Uterus (tissue), 4 donors: ENCODE data around the gene IGFBP1. TPM values are rescaled to one million over a fixed set of nuclear protein-coding genes. Genes with fewer than 3 reads are reported as not detected.
A peak's percentile ranks its signal among the peaks of the same experiment; 100 is the strongest.

ENCODE experiments used
- DNase-seq, 2 donors: peaks; one replicate each; pipeline ENCODE4 v3.0.0-alpha.2; 2019 to 2020
- H3K27ac ChIP-seq, 2 donors: fragments of 200-600 bp; sonication (generic); 1 replicate in 1 of 2; 2 replicates in 1 of 2; pipeline ENCODE4 v1.5.1; 2016 to 2018
- H3K27me3 ChIP-seq, 2 donors: fragments of 200-600 bp; sonication (generic); one replicate each; pipeline ENCODE4 v1.5.1; 2018 to 2019; ENCODE audit warnings: control low read depth in 1 of 2
- H3K36me3 ChIP-seq, 2 donors: fragments of 200-600 bp; sonication (generic); one replicate each; pipeline ENCODE4 v1.5.1; 2019; ENCODE audit warnings: control low read depth in 1 of 2
- H3K4me1 ChIP-seq, 2 donors: fragments of 200-600 bp; sonication (generic); one replicate each; pipeline ENCODE4 v1.5.1; 2018 to 2019; ENCODE audit warnings: control low read depth in 1 of 2
- H3K4me3 ChIP-seq, 2 donors: fragments of 200-600 bp; sonication (generic); 1 replicate in 1 of 2; 2 replicates in 1 of 2; pipeline ENCODE4 v1.5.1; 2018 to 2019; ENCODE audit warnings: mild to moderate bottlenecking in 1 of 2
- H3K9me3 ChIP-seq, 2 donors: fragments of 200-600 bp; sonication (generic); one replicate each; pipeline ENCODE4 v1.5.1; 2019; ENCODE audit warnings: control low read depth in 1 of 2
- CTCF ChIP-seq, 4 experiments: fragments of 200-600 bp in 2 of 4; fragments of 450-650 bp in 2 of 4; sonication (generic) in 2 of 4; IDR thresholded peaks; one replicate each; pipeline ENCODE4 v1.5.1; 2016 to 2019; ENCODE audit warnings: antibody characterized with exemption in 4 of 4, mild to moderate bottlenecking in 2 of 4, moderate library complexity in 1 of 4
- POLR2A ChIP-seq, 2 donors: fragments of 450-650 bp; IDR thresholded peaks; one replicate each; pipeline ENCODE4 v1.6.1; 2016; ENCODE audit warnings: antibody characterized with exemption in 2 of 2, mild to moderate bottlenecking in 1 of 2, moderate library complexity in 1 of 2
- intact Hi-C: fragments of 100-400 bp; cut with DNase I; formaldehyde crosslinking; loops from one replicate; pipeline ENCODE4 v1.15.1; 2023; ENCODE audit warnings: low total_unique reads
- total RNA-seq, 4 donors: library from RNA; depleted of rRNA in 3 of 4; stranded (reverse); fragments of >200 nt in 3 of 4; gene quantifications; one replicate each; pipeline versions ENCODE4 v1.1.0 to v1.2.4, GENCODE V29; 2014 to 2023
- donor health status: DM: yes; HTN: yes; CAD: no.

Gene IGFBP1
- total RNA-seq, 4 donors from 2014 or later: 1.9 TPM; not detected in 3

- TF ChIP-seq CTCF (IDR thresholded peaks at IDR 0.05) (no peak), POLR2A (IDR thresholded peaks at IDR 0.05) (no peak)
- H3K27ac ChIP-seq: no peak overlapping the region
- no peaks in the 10 kb centered on the region for H3K27me3 ChIP-seq
- no peaks in the 10 kb centered on the region for H3K36me3 ChIP-seq
- no peaks in the 10 kb centered on the region for H3K9me3 ChIP-seq
- intact Hi-C loops: loop anchor here (10.0 kb wide), 2 partner anchors 1342 to 1902 kb away; no protein-coding TSS in a partner anchor
- no peak overlapping the region for H3K4me3 ChIP-seq
- H3K4me1 ChIP-seq: peaks cover 0 to 4% of the 10 kb centered on the region in 2 donors
- no peak for DNase-seq
These were observed 24.7 kb downstream of the IGFBP1 start for GRCh38 chr7:45912972-45913371.

GRCh38 chr7:45914911-45915310, 26.6 kb downstream of the IGFBP1 start:
- Histone ChIP-seq H3K27ac (no peak overlapping the region), H3K4me1 (peaks cover 0 to 4% of the 10 kb centered on the region in 2 donors), H3K9me3 (no peaks in the 10 kb centered on the region), H3K27me3 (no peaks in the 10 kb centered on the region), H3K36me3 (no peaks in the 10 kb centered on the region), H3K4me3 (no peak overlapping the region)
- no peak for TF ChIP-seq POLR2A (IDR thresholded peaks at IDR 0.05)
- TF ChIP-seq CTCF (IDR thresholded peaks at IDR 0.05): no peak
- DNase-seq: no peak
- intact Hi-C loops: loop anchor here (5.0 to 10.0 kb wide), 3 partner anchors 1187 to 1900 kb away; no protein-coding TSS in a partner anchor

GRCh38 chr7:45915606-45916005, 27.3 kb downstream of the IGFBP1 start:
- peaks cover 0 to 4% of the 10 kb centered on the region in 2 donors for H3K4me1 ChIP-seq
- H3K4me3 ChIP-seq: no peak overlapping the region
- intact Hi-C loops: loop anchor here (5.0 to 10.0 kb wide), 3 partner anchors 1187 to 1899 kb away; no protein-coding TSS in a partner anchor
- no peak overlapping the region for H3K27ac ChIP-seq
- H3K27me3 ChIP-seq: no peaks in the 10 kb centered on the region
- no peaks in the 10 kb centered on the region for H3K36me3 ChIP-seq
- TF ChIP-seq CTCF (IDR thresholded peaks at IDR 0.05) (no peak), POLR2A (IDR thresholded peaks at IDR 0.05) (no peak)
- no peak for DNase-seq
- H3K9me3 ChIP-seq: no peaks in the 10 kb centered on the region

GRCh38 chr7:45917064-45917463, 28.8 kb downstream of the IGFBP1 start:
- H3K4me1 ChIP-seq: peaks cover 0 to 4% of the 10 kb centered on the region in 2 donors
- H3K27ac ChIP-seq: peak overlapping the region in 1 of 2 donors; percentile 44
- peak overlapping the region in 1 of 2 donors; percentile 76 for H3K4me3 ChIP-seq
- H3K9me3 ChIP-seq: no peaks in the 10 kb centered on the region
- DNase-seq: no peak
- intact Hi-C loops: loop anchor here (5.0 to 10.0 kb wide), 3 partner anchors 1185 to 1898 kb away; no protein-coding TSS in a partner anchor
- TF ChIP-seq CTCF (IDR thresholded peaks at IDR 0.05) (no peak), POLR2A (IDR thresholded peaks at IDR 0.05) (no peak)
- H3K27me3 ChIP-seq: no peaks in the 10 kb centered on the region
- H3K36me3 ChIP-seq: no peaks in the 10 kb centered on the region

GRCh38 chr7:45917658-45918057, 29.4 kb downstream of the IGFBP1 start:
- Histone ChIP-seq H3K9me3 (no peaks in the 10 kb centered on the region), H3K4me1 (peaks cover 0 to 4% of the 10 kb centered on the region in 2 donors), H3K4me3 (peak overlapping the region in 1 of 2 donors; percentile 76), H3K27ac (peak overlapping the region; percentile 40 to 89), H3K36me3 (no peaks in the 10 kb centered on the region), H3K27me3 (no peaks in the 10 kb centered on the region)
- DNase-seq: peak; percentile 87 to 88
- intact Hi-C loops: loop anchor here (5.0 to 10.0 kb wide), 3 partner anchors 1185 to 1897 kb away; no protein-coding TSS in a partner anchor
- TF ChIP-seq CTCF (IDR thresholded peaks at IDR 0.05) (peak; percentile 84 to 95 (median 92)), POLR2A (IDR thresholded peaks at IDR 0.05) (no peak)
